ENCODE results near the gene MAN2A2.

The MAN2A2 gene

GRCh38 chr15:90934256-90934948 is 31.3 kb downstream of the MAN2A2 start:
- TF ChIP-seq CTCF (IDR thresholded peaks at IDR 0.05; ENCODE audit: insufficient read depth, missing control alignments) = peak; percentile 93
- DNase-seq (ENCODE audit: insufficient read length, low spot score) = peak; percentile 81
- FAIRE-seq = no peak

- DNase-seq (ENCODE audit: insufficient read length, low spot score) (peak; percentile 98), FAIRE-seq (no peak)
- no peak for TF ChIP-seq CTCF (IDR thresholded peaks at IDR 0.05; ENCODE audit: insufficient read depth, missing control alignments)
Observed at GRCh38 chr15:90934949-90935751, 32.0 kb downstream of the MAN2A2 start, which contains the start of gene UNC45A. Gene UNC45A (plus strand): TSS chr15:90935285. CDS start chr15:90935325, 40 bp downstream.

- DNase-seq (ENCODE audit: insufficient read length, low spot score) = no peak
- FAIRE-seq = no peak
- no peak for TF ChIP-seq CTCF (IDR thresholded peaks at IDR 0.05; ENCODE audit: insufficient read depth, missing control alignments)
Observed at GRCh38 chr15:90936823-90937222, 33.7 kb downstream of the MAN2A2 start.

GRCh38 chr15:90938261-90938660 is 35.2 kb downstream of the MAN2A2 start:
- no peak for DNase-seq (ENCODE audit: insufficient read length, low spot score)
- TF ChIP-seq CTCF (IDR thresholded peaks at IDR 0.05; ENCODE audit: insufficient read depth, missing control alignments) = no peak
- FAIRE-seq = no peak

GRCh38 chr15:90939756-90940155 is 36.7 kb downstream of the MAN2A2 start:
- FAIRE-seq (no peak), DNase-seq (ENCODE audit: insufficient read length, low spot score) (no peak)
- no peak for TF ChIP-seq CTCF (IDR thresholded peaks at IDR 0.05; ENCODE audit: insufficient read depth, missing control alignments)

GRCh38 chr15:90941038-90941437 is 37.9 kb downstream of the MAN2A2 start:
- TF ChIP-seq CTCF (IDR thresholded peaks at IDR 0.05; ENCODE audit: insufficient read depth, missing control alignments) = no peak
- DNase-seq (ENCODE audit: insufficient read length, low spot score) (no peak), FAIRE-seq (no peak)

All from D721Med (cell line).